Measurements from ENCODE around the gene APOC1. TPM values are rescaled to one million over a fixed set of nuclear protein-coding genes. Genes with fewer than 3 reads are reported as not detected.

The APOC1 gene
- total and polyA plus RNA-seq, 7 donors: 1.6 to 16.8 (median 8.0) TPM

- Histone ChIP-seq H3K4me1 (no peaks in the 10 kb centered on the region), H3K36me3 (ENCODE audit: insufficient read depth in 1 of 2, low read depth in 1 of 2) (no peaks in the 10 kb centered on the region), H3K4me3 (no peak overlapping the region), H3K27ac (no peak overlapping the region), H3K9me3 (no peaks in the 10 kb centered on the region), H3K27me3 (ENCODE audit: insufficient read depth in 3 of 3, low read length in 2 of 3) (no peaks in the 10 kb centered on the region)
- 68 to 82% (median 81%) methylated on average over 5 of the region's 5 CpGs for WGBS, 3 donors
- ATAC-seq: no peak
- no peak for TF ChIP-seq CTCF (IDR thresholded peaks at IDR 0.05)
- intact Hi-C loops (cut with DNase I): no loop called here
- no peak for DNase-seq
These were observed 25.3 kb downstream of the APOC1 start for GRCh38 chr19:44939668-44940067.

DNA sequence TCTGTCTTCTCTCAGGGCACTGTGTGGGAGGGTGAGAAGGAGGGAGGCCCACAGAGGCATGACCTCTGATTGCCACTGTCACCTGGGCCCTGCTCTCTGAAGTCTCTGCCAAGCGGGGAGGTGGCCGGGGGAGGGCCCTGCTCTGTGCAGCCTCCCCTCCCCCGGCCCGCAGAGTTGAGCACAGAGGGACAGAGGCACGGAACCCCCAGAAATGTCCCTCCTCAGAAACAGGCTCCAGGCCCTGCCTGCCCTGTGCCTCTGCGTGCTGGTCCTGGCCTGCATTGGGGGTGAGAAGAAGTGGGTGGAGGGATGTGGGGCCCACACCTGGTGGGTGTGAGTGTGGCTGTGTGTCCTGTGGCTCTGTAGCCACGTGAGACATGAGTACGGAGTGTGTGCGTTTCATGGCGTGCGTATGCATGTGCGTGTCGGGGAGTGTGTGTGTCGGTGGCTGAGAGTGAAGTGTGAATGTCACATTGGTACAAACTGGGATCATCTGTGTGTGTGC lies 27.7 kb downstream of the APOC1 start, which contains the start of gene APOC4:
Gene APOC4, plus strand, starts transcription at position 171 of the 505 bp plus-strand sequence. Its CDS starts 41 bp downstream, at position 212.
- Histone ChIP-seq H3K4me3 (no peak within 1 kb of the TSS), H3K27ac (no peak within 1 kb of the TSS), H3K9me3 (no peaks in the 10 kb centered on the region), H3K27me3 (ENCODE audit: insufficient read depth in 3 of 3, low read length in 2 of 3) (no peaks in the 10 kb centered on the region), H3K36me3 (ENCODE audit: insufficient read depth in 1 of 2, low read depth in 1 of 2) (no peaks in the 10 kb centered on the region), H3K4me1 (no peaks in the 10 kb centered on the region)
- DNase-seq (no peak), ATAC-seq (no peak)
- 86 to 88% (median 86%) methylated on average over 14 of the region's 14 CpGs for WGBS, 3 donors
- intact Hi-C loops (cut with DNase I): no loop called here
- no peak for TF ChIP-seq CTCF (IDR thresholded peaks at IDR 0.05)

- no peaks in the 10 kb centered on the region for H3K27me3 ChIP-seq (ENCODE audit: insufficient read depth in 3 of 3, low read length in 2 of 3)
- no peak for TF ChIP-seq CTCF (IDR thresholded peaks at IDR 0.05)
- no peaks in the 10 kb centered on the region for H3K4me1 ChIP-seq
- DNase-seq (peak; percentile 31 to 68), ATAC-seq (peak in 1 of 4 donors; percentile 41)
- WGBS, 3 donors: 35 to 52% (median 46%) methylated on average over 10 of the region's 10 CpGs
- no peaks in the 10 kb centered on the region for H3K9me3 ChIP-seq
- no peak overlapping the region for H3K27ac ChIP-seq
- intact Hi-C loops (cut with DNase I): no loop called here
- no peaks in the 10 kb centered on the region for H3K36me3 ChIP-seq (ENCODE audit: insufficient read depth in 1 of 2, low read depth in 1 of 2)
- H3K4me3 ChIP-seq: no peak overlapping the region
These were observed 29.4 kb downstream of the APOC1 start for GRCh38 chr19:44943801-44944249.

GRCh38 chr19:44947041-44947581 lies 32.7 kb downstream of the APOC1 start:
- WGBS, 3 donors: 81 to 92% (median 86%) methylated on average over 13 of the region's 13 CpGs

More at GRCh38 chr19:44947041-44947581, 32.7 kb downstream of the APOC1 start:
- Histone ChIP-seq H3K27me3 (ENCODE audit: insufficient read depth in 3 of 3, low read length in 2 of 3) (no peaks in the 10 kb centered on the region), H3K4me1 (peaks cover 10% of the 10 kb centered on the region), H3K36me3 (ENCODE audit: insufficient read depth in 1 of 2, low read depth in 1 of 2) (peaks cover 0 to 15% of the 10 kb centered on the region in 2 donors), H3K27ac (no peak overlapping the region), H3K4me3 (no peak overlapping the region), H3K9me3 (no peaks in the 10 kb centered on the region)
- ATAC-seq: no peak
- intact Hi-C loops (cut with DNase I): no loop called here
- TF ChIP-seq CTCF (IDR thresholded peaks at IDR 0.05): no peak
- no peak for DNase-seq
